ENCODE data around the gene C16orf96.

C16orf96 gene

DNA sequence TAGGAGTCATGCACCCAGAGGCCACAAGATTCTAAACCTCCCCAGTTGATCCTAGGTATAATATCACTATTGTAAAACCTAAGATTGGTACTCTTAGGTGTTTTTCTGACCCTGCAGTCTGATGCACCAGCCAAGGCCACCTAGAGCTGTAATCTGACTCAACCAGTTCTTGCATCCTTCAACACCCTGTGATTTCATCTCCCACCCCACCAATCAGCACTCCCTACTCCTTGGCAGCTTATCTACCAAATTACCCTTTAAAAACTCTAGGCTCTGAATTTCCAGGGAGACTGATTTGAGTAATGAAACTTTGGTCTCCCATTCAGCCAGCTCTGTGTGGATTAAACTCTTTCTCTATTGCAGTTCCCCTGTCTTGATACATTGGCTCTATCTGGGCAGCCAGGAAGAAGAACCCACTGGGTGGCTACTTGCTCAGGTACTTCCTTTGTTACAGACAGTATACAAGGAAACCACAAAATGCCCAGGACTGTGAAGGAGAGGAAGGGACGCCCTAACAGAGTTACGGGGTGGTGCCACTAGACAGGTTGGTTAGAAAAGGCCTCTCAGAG, 16.3 kb upstream of the C16orf96 start:
- peaks cover 6 to 14% of the 10 kb centered on the region in 2 donors for H3K9me3 ChIP-seq (replicated peaks in 1 of 2; ENCODE audit: control insufficient read depth in 2 of 2, insufficient read depth in 1 of 2, low read depth in 1 of 2, low read length in 2 of 2)
- H2AFZ ChIP-seq (ENCODE audit: low read length), result no peak overlapping the region
- no peak overlapping the region for H3K4me2 ChIP-seq (ENCODE audit: insufficient read depth, low read length, poor library complexity, severe bottlenecking)
- no peak overlapping the region for H3K4me3 ChIP-seq (ENCODE audit: low read length in 2 of 2)
- no peak overlapping the region for H2AK5ac ChIP-seq (ENCODE audit: low read depth, low read length)
- H3K4ac ChIP-seq (ENCODE audit: low read length), result no peak overlapping the region
- no peak overlapping the region for H3K23ac ChIP-seq (ENCODE audit: low read depth, low read length, poor library complexity)
- H4K8ac ChIP-seq (ENCODE audit: low read depth, low read length), result no peak overlapping the region
- no peak overlapping the region for H3K18ac ChIP-seq (ENCODE audit: low read length)
- H3K27me3 ChIP-seq (ENCODE audit: control insufficient read depth in 3 of 3, insufficient read depth in 3 of 3, low read depth in 1 of 3, low read length in 3 of 3), result no peaks in the 10 kb centered on the region
- no peak overlapping the region for H3K14ac ChIP-seq (ENCODE audit: low read length)
- no peak overlapping the region for H2BK120ac ChIP-seq (ENCODE audit: low read depth, low read length)
- DNase-seq (ENCODE audit: low spot score), result no peak
- H3K27ac ChIP-seq (replicated peaks; ENCODE audit: low read length), result no peak overlapping the region
- H2BK15ac ChIP-seq (ENCODE audit: low read length), result no peak overlapping the region
- H2BK5ac ChIP-seq (ENCODE audit: low read length), result no peak overlapping the region
- no peak overlapping the region for H4K91ac ChIP-seq (ENCODE audit: low read depth, low read length, poor library complexity)
- WGBS, 2 donors (ENCODE audit: extremely low coverage in 2 of 2, insufficient read length in 2 of 2, insufficient replicate concordance in 1 of 2), result no CpG with 5 or more reads among the region's 2 CpGs
- H2BK12ac ChIP-seq (ENCODE audit: low read length), result no peak overlapping the region
- peaks cover 6% of the 10 kb centered on the region for H3K79me1 ChIP-seq (ENCODE audit: low read depth, low read length)
- peaks cover 6 to 20% of the 10 kb centered on the region in 2 donors for H3K36me3 ChIP-seq (replicated peaks in 1 of 2; ENCODE audit: control insufficient read depth in 2 of 2, insufficient read depth in 2 of 2, low read length in 2 of 2)
- H3K4me1 ChIP-seq (ENCODE audit: control insufficient read depth in 2 of 2, insufficient read depth in 1 of 2, low read depth in 1 of 2, low read length in 2 of 2), result peaks cover 6% of the 10 kb centered on the region in 2 donors
- H3K9ac ChIP-seq (ENCODE audit: low read depth, low read length, poor library complexity), result no peak overlapping the region

DNA sequence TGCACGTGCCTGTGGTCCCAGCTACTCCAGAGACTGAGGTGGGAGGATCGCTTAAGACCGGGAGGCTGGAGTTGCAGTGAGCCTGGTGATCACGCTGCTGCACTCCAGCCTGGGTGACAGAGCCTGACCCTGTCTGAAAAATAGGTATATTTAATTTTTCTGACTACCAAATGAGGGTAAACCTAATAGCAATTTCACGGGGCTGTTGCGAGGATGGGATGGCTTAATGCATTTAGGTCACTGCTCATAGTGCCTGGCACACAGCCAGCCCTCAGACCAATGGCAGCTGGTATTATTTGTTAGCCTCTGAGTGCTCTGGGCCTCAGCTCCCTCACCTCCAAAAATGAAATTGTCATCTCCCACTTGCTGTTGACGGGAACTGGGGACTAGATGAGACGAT, 11.7 kb upstream of the C16orf96 start:
- H3K23ac ChIP-seq (ENCODE audit: low read depth, low read length, poor library complexity), result no peak overlapping the region
- no peak overlapping the region for H3K4ac ChIP-seq (ENCODE audit: low read length)
- no peak overlapping the region for H2BK5ac ChIP-seq (ENCODE audit: low read length)
- H3K9me3 ChIP-seq (replicated peaks in 1 of 2; ENCODE audit: control insufficient read depth in 2 of 2, insufficient read depth in 1 of 2, low read depth in 1 of 2, low read length in 2 of 2), result peaks cover 2 to 8% of the 10 kb centered on the region in 2 donors
- H2AFZ ChIP-seq (ENCODE audit: low read length), result no peak overlapping the region
- H3K4me3 ChIP-seq (ENCODE audit: low read length in 2 of 2), result no peak overlapping the region
- no peak overlapping the region for H4K8ac ChIP-seq (ENCODE audit: low read depth, low read length)
- H3K27ac ChIP-seq (replicated peaks; ENCODE audit: low read length), result no peak overlapping the region
- H3K18ac ChIP-seq (ENCODE audit: low read length), result no peak overlapping the region
- no peak overlapping the region for H3K4me2 ChIP-seq (ENCODE audit: insufficient read depth, low read length, poor library complexity, severe bottlenecking)
- H2BK120ac ChIP-seq (ENCODE audit: low read depth, low read length), result no peak overlapping the region
- no peaks in the 10 kb centered on the region for H3K36me3 ChIP-seq (replicated peaks in 1 of 2; ENCODE audit: control insufficient read depth in 2 of 2, insufficient read depth in 2 of 2, low read length in 2 of 2)
- no peak overlapping the region for H2BK15ac ChIP-seq (ENCODE audit: low read length)
- no peak overlapping the region for H3K14ac ChIP-seq (ENCODE audit: low read length)
- no peak overlapping the region for H4K91ac ChIP-seq (ENCODE audit: low read depth, low read length, poor library complexity)
- H3K27me3 ChIP-seq (ENCODE audit: control insufficient read depth in 3 of 3, insufficient read depth in 3 of 3, low read depth in 1 of 3, low read length in 3 of 3), result no peaks in the 10 kb centered on the region
- H2AK5ac ChIP-seq (ENCODE audit: low read depth, low read length), result no peak overlapping the region
- WGBS, 2 donors (ENCODE audit: extremely low coverage in 2 of 2, insufficient read length in 2 of 2, insufficient replicate concordance in 1 of 2), result no CpG with 5 or more reads among the region's 8 CpGs
- H2BK12ac ChIP-seq (ENCODE audit: low read length), result no peak overlapping the region
- H3K9ac ChIP-seq (ENCODE audit: low read depth, low read length, poor library complexity), result no peak overlapping the region
- H3K79me1 ChIP-seq (ENCODE audit: low read depth, low read length), result no peaks in the 10 kb centered on the region
- no peak for DNase-seq (ENCODE audit: low spot score)
- no peaks in the 10 kb centered on the region for H3K4me1 ChIP-seq (ENCODE audit: control insufficient read depth in 2 of 2, insufficient read depth in 1 of 2, low read depth in 1 of 2, low read length in 2 of 2)

DNA sequence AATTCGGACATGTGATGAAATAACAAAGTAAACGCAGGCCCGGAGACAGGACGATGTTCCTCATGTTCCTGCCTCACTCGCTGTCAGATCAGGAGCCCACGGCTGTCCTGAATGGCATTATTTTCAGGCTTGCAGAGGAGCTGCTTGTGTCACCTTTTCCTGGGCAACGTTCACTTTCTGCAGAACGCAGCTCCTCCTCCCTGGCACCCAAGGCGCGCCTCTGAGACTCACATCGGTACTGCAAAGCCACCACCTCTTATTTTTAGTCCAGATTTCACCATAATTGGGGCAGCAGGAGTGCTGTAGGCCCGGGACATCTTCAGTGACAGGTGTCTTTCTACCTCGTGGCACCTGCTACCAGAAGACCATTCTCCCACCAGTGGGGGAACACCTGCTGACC, 8.0 kb upstream of the C16orf96 start:
- H3K4ac ChIP-seq (ENCODE audit: low read length), result no peak overlapping the region
- H2BK12ac ChIP-seq (ENCODE audit: low read length), result no peak overlapping the region
- H2AFZ ChIP-seq (ENCODE audit: low read length), result no peak overlapping the region
- no peak overlapping the region for H2BK5ac ChIP-seq (ENCODE audit: low read length)
- no peaks in the 10 kb centered on the region for H3K36me3 ChIP-seq (replicated peaks in 1 of 2; ENCODE audit: control insufficient read depth in 2 of 2, insufficient read depth in 2 of 2, low read length in 2 of 2)
- no peak overlapping the region for H4K91ac ChIP-seq (ENCODE audit: low read depth, low read length, poor library complexity)
- H3K14ac ChIP-seq (ENCODE audit: low read length), result no peak overlapping the region
- no peak overlapping the region for H3K18ac ChIP-seq (ENCODE audit: low read length)
- no peaks in the 10 kb centered on the region for H3K79me1 ChIP-seq (ENCODE audit: low read depth, low read length)
- no peaks in the 10 kb centered on the region for H3K9me3 ChIP-seq (replicated peaks in 1 of 2; ENCODE audit: control insufficient read depth in 2 of 2, insufficient read depth in 1 of 2, low read depth in 1 of 2, low read length in 2 of 2)
- H3K4me3 ChIP-seq (ENCODE audit: low read length in 2 of 2), result no peak overlapping the region
- H3K27ac ChIP-seq (replicated peaks; ENCODE audit: low read length), result no peak overlapping the region
- H3K27me3 ChIP-seq (ENCODE audit: control insufficient read depth in 3 of 3, insufficient read depth in 3 of 3, low read depth in 1 of 3, low read length in 3 of 3), result no peaks in the 10 kb centered on the region
- WGBS, 2 donors (ENCODE audit: extremely low coverage in 2 of 2, insufficient read length in 2 of 2, insufficient replicate concordance in 1 of 2), result no CpG with 5 or more reads among the region's 13 CpGs
- H3K23ac ChIP-seq (ENCODE audit: low read depth, low read length, poor library complexity), result no peak overlapping the region
- no peak overlapping the region for H3K9ac ChIP-seq (ENCODE audit: low read depth, low read length, poor library complexity)
- no peak for DNase-seq (ENCODE audit: low spot score)
- H3K4me1 ChIP-seq (ENCODE audit: control insufficient read depth in 2 of 2, insufficient read depth in 1 of 2, low read depth in 1 of 2, low read length in 2 of 2), result no peaks in the 10 kb centered on the region
- no peak overlapping the region for H3K4me2 ChIP-seq (ENCODE audit: insufficient read depth, low read length, poor library complexity, severe bottlenecking)
- H2BK15ac ChIP-seq (ENCODE audit: low read length), result no peak overlapping the region
- no peak overlapping the region for H2AK5ac ChIP-seq (ENCODE audit: low read depth, low read length)
- H4K8ac ChIP-seq (ENCODE audit: low read depth, low read length), result no peak overlapping the region
- no peak overlapping the region for H2BK120ac ChIP-seq (ENCODE audit: low read depth, low read length)

DNA sequence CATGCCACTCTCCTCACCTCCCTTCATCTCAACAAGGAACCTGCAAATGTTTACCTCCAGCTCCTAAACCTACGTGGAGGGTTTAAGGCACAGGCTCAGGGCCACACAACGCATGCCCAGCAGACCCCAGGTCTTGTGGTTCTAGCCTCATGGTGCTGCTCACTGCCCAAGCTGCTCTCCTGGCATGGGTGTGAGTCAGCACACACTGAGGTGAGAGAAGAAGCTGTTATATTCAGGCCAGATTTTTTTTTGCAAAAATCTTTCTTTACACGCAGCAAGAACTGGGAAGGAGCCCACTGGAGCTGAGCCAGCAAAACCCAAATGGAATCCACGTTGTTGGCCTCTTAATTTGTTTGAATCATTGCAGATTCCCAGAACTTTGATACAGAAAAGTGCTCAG, 5.5 kb upstream of the C16orf96 start:
- no CpG with 5 or more reads among the region's 4 CpGs for whole genome bisulfite sequencing, 2 donors (ENCODE audit: extremely low coverage in 2 of 2, insufficient read length in 2 of 2, insufficient replicate concordance in 1 of 2)
- H3K27ac ChIP-seq (replicated peaks; ENCODE audit: low read length), result no peak overlapping the region

More for the DNA sequence above, 5.5 kb upstream of the C16orf96 start:
- H3K18ac ChIP-seq (ENCODE audit: low read length), result no peak overlapping the region
- no peak overlapping the region for H4K8ac ChIP-seq (ENCODE audit: low read depth, low read length)
- no peak overlapping the region for H2BK120ac ChIP-seq (ENCODE audit: low read depth, low read length)
- no peaks in the 10 kb centered on the region for H3K9me3 ChIP-seq (replicated peaks in 1 of 2; ENCODE audit: control insufficient read depth in 2 of 2, insufficient read depth in 1 of 2, low read depth in 1 of 2, low read length in 2 of 2)
- H2AK5ac ChIP-seq (ENCODE audit: low read depth, low read length), result no peak overlapping the region
- no peak overlapping the region for H3K9ac ChIP-seq (ENCODE audit: low read depth, low read length, poor library complexity)
- no peak overlapping the region for H2BK5ac ChIP-seq (ENCODE audit: low read length)
- no peak overlapping the region for H4K91ac ChIP-seq (ENCODE audit: low read depth, low read length, poor library complexity)
- no peak for DNase-seq (ENCODE audit: low spot score)
- no peak overlapping the region for H3K4me2 ChIP-seq (ENCODE audit: insufficient read depth, low read length, poor library complexity, severe bottlenecking)
- no peak overlapping the region for H3K14ac ChIP-seq (ENCODE audit: low read length)
- H3K4me3 ChIP-seq (ENCODE audit: low read length in 2 of 2), result no peak overlapping the region
- no peak overlapping the region for H3K4ac ChIP-seq (ENCODE audit: low read length)
- H3K79me1 ChIP-seq (ENCODE audit: low read depth, low read length), result no peaks in the 10 kb centered on the region
- H2AFZ ChIP-seq (ENCODE audit: low read length), result no peak overlapping the region
- peaks cover 0 to 4% of the 10 kb centered on the region in 2 donors for H3K4me1 ChIP-seq (ENCODE audit: control insufficient read depth in 2 of 2, insufficient read depth in 1 of 2, low read depth in 1 of 2, low read length in 2 of 2)
- no peak overlapping the region for H2BK12ac ChIP-seq (ENCODE audit: low read length)
- H3K36me3 ChIP-seq (replicated peaks in 1 of 2; ENCODE audit: control insufficient read depth in 2 of 2, insufficient read depth in 2 of 2, low read length in 2 of 2), result no peaks in the 10 kb centered on the region
- no peak overlapping the region for H2BK15ac ChIP-seq (ENCODE audit: low read length)
- no peak overlapping the region for H3K23ac ChIP-seq (ENCODE audit: low read depth, low read length, poor library complexity)
- no peaks in the 10 kb centered on the region for H3K27me3 ChIP-seq (ENCODE audit: control insufficient read depth in 3 of 3, insufficient read depth in 3 of 3, low read depth in 1 of 3, low read length in 3 of 3)
